H1 (cell line): ENCODE results near the gene KANSL3. TPM values are rescaled to one million over a fixed set of nuclear protein-coding genes. Genes with fewer than 3 reads are reported as not detected.

ENCODE experiments used
- CTCF ChIA-PET: fragments of 300-600 bp; sonication (Branson Sonifier 250); formaldehyde crosslinking; loops from one replicate; lab custom pipeline; 2021; ENCODE audit not compliant: partially characterized antibody; lab: Charles Lee
- POLR2A ChIA-PET: fragments of 300-600 bp; sonication (Branson Sonifier 250); formaldehyde crosslinking; loops from one replicate; lab custom pipeline; 2021; ENCODE audit warnings: inconsistent platforms; ENCODE audit not compliant: partially characterized antibody; lab: Charles Lee
- DNase-seq, 2 experiments: peaks; one replicate each; pipeline versions ENCODE4 v3.0.0 to v3.0.0-alpha.2; 2010 to 2022; ENCODE audit warnings: low spot score in 2 of 2, low read depth in 1 of 2, mixed read lengths in 1 of 2
- FAIRE-seq: peaks from 2 replicates; lab custom pipeline; 2011; peaks lifted over from hg19 to GRCh38; lab: Jason Lieb, UNC
- H2AFZ ChIP-seq: 2 replicates; pipeline ENCODE4 v1.8.1; 2012; ENCODE audit warnings: low read length, inconsistent platforms
- H2AK5ac ChIP-seq: 2 replicates; pipeline ENCODE4 v1.6.1; 2013; ENCODE audit warnings: low read depth, low read length
- H2BK120ac ChIP-seq: replicated peaks from 2 replicates; pipeline ENCODE3; 2013; ENCODE audit warnings: low read depth, low read length, inconsistent platforms
- H2BK12ac ChIP-seq: 2 replicates; pipeline ENCODE4 v1.6.1; 2013; ENCODE audit warnings: low read depth, low read length
- H2BK15ac ChIP-seq: 2 replicates; pipeline ENCODE4 v1.6.1; 2013; ENCODE audit warnings: low read length
- H2BK20ac ChIP-seq: 2 replicates; pipeline ENCODE4 v1.6.1; 2013; ENCODE audit warnings: low read length
- H2BK5ac ChIP-seq: 2 replicates; pipeline ENCODE4 v1.6.1; 2013; ENCODE audit warnings: low read depth, low read length
- H3K14ac ChIP-seq: 2 replicates; pipeline ENCODE4 v1.6.1; 2013; ENCODE audit warnings: inconsistent platforms; ENCODE audit not compliant: insufficient read length
- H3K18ac ChIP-seq: 2 replicates; pipeline ENCODE4 v1.6.1; 2013; ENCODE audit warnings: low read length; ENCODE audit errors: extremely low read depth
- H3K23ac ChIP-seq: 2 replicates; pipeline ENCODE4 v1.6.1; 2013; ENCODE audit warnings: inconsistent platforms; ENCODE audit not compliant: insufficient read length
- H3K23me2 ChIP-seq: 2 replicates; pipeline ENCODE4 v1.6.1; 2013; ENCODE audit warnings: low read depth, low read length
- H3K27ac ChIP-seq: 2 replicates; pipeline ENCODE4 v1.6.1; 2011; ENCODE audit warnings: low read depth, low read length, inconsistent platforms
- H3K27me3 ChIP-seq, 4 experiments: replicated peaks in 1 of 4; 1 replicate in 1 of 4; 2 replicates in 3 of 4; pipeline versions ENCODE4 v1.6.1 to v1.8.1; 2011 to 2013; ENCODE audit warnings: low read length in 3 of 4, mild to moderate bottlenecking in 3 of 4, inconsistent platforms in 2 of 4, mixed read lengths in 2 of 4, moderate library complexity in 1 of 4; ENCODE audit not compliant: control insufficient read depth in 3 of 4, insufficient read depth in 3 of 4; ENCODE audit errors: extremely low read depth in 1 of 4
- H3K36me3 ChIP-seq, 4 experiments: 2 replicates each; pipeline versions ENCODE4 v1.6.1 to v1.8.1; 2011 to 2013; ENCODE audit warnings: mild to moderate bottlenecking in 4 of 4, low read length in 3 of 4, moderate library complexity in 2 of 4, control low read depth in 1 of 4, inconsistent platforms in 1 of 4; ENCODE audit not compliant: insufficient read depth in 4 of 4, control insufficient read depth in 2 of 4
- H3K4ac ChIP-seq: replicated peaks from 2 replicates; pipeline ENCODE3; 2013; ENCODE audit warnings: low read length, low read depth, mixed read lengths, inconsistent platforms; ENCODE audit not compliant: insufficient read length
- H3K4me1 ChIP-seq, 4 experiments: replicated peaks in 1 of 4; 1 replicate in 1 of 4; 2 replicates in 3 of 4; pipeline versions ENCODE4 v1.6.1 to v1.8.1; 2011 to 2013; ENCODE audit warnings: low read length in 3 of 4, inconsistent platforms in 2 of 4, mixed read lengths in 1 of 4; ENCODE audit not compliant: insufficient read depth in 4 of 4, control insufficient read depth in 3 of 4
- H3K4me2 ChIP-seq, 2 experiments: 2 replicates each; pipeline versions ENCODE4 v1.6.1 to v1.8.1; 2011 to 2013; ENCODE audit warnings: low read depth in 2 of 2, low read length in 2 of 2, control low read depth in 1 of 2, inconsistent platforms in 1 of 2, mild to moderate bottlenecking in 1 of 2; ENCODE audit not compliant: insufficient read depth in 1 of 2
- H3K4me3 ChIP-seq, 4 experiments: fragments of 200-600, 300-600 bp in 1 of 4; sonication (generic), shearing (Covaris generic), sonication (Bioruptor Twin) in 1 of 4; 2 replicates each; pipeline versions ENCODE4 v1.5.1 to v1.8.1; 2011 to 2016; ENCODE audit warnings: low read length in 4 of 4, low read depth in 3 of 4, control low read depth in 2 of 4, inconsistent platforms in 2 of 4, mild to moderate bottlenecking in 2 of 4, mixed read lengths in 1 of 4, moderate library complexity in 1 of 4; ENCODE audit not compliant: insufficient read depth in 2 of 4; ENCODE audit errors: extremely low read depth in 1 of 4
- H3K56ac ChIP-seq: replicated peaks from 2 replicates; pipeline ENCODE3; 2013; ENCODE audit warnings: low read depth, mild to moderate bottlenecking, mixed read lengths, low read length, inconsistent platforms; ENCODE audit not compliant: insufficient read length
- H3K79me1 ChIP-seq: 2 replicates; pipeline ENCODE4 v1.6.1; 2013; ENCODE audit warnings: low read depth, low read length, control low read depth
- H3K79me2 ChIP-seq, 2 experiments: 2 replicates each; pipeline versions ENCODE4 v1.6.1 to v1.8.1; 2012 to 2013; ENCODE audit warnings: low read length in 2 of 2, mild to moderate bottlenecking in 2 of 2, inconsistent platforms in 1 of 2; ENCODE audit not compliant: insufficient read depth in 2 of 2, control insufficient read depth in 1 of 2
- H3K9ac ChIP-seq, 4 experiments: replicated peaks in 1 of 4; 1 replicate in 1 of 4; 2 replicates in 3 of 4; pipeline versions ENCODE4 v1.6.1 to v1.8.1; 2011 to 2013; ENCODE audit warnings: low read depth in 3 of 4, low read length in 3 of 4, control low read depth in 2 of 4, mild to moderate bottlenecking in 2 of 4, moderate library complexity in 2 of 4, inconsistent platforms in 1 of 4; ENCODE audit errors: extremely low read depth in 1 of 4
- H3K9me3 ChIP-seq, 2 experiments: 2 replicates each; pipeline versions ENCODE4 v1.6.1 to v1.8.1; 2012 to 2013; ENCODE audit warnings: mild to moderate bottlenecking in 2 of 2, moderate library complexity in 2 of 2, control low read depth in 1 of 2, inconsistent platforms in 1 of 2, low read depth in 1 of 2, low read length in 1 of 2, mixed read lengths in 1 of 2; ENCODE audit not compliant: insufficient read depth in 2 of 2
- H4K20me1 ChIP-seq, 2 experiments: replicated peaks in 1 of 2; 2 replicates each; pipeline versions ENCODE3 to v1.8.1; 2011 to 2013; ENCODE audit warnings: inconsistent platforms in 2 of 2, low read length in 2 of 2, mild to moderate bottlenecking in 1 of 2; ENCODE audit not compliant: insufficient read depth in 2 of 2, control insufficient read depth in 1 of 2
- H4K5ac ChIP-seq: 2 replicates; pipeline ENCODE4 v1.6.1; 2013; ENCODE audit warnings: low read length, low read depth, mixed read lengths, inconsistent platforms; ENCODE audit not compliant: insufficient read length
- H4K8ac ChIP-seq: 2 replicates; pipeline ENCODE4 v1.8.0; 2013; ENCODE audit warnings: mild to moderate bottlenecking, moderate library complexity, low read length, inconsistent platforms; ENCODE audit not compliant: insufficient read depth; ENCODE audit errors: extremely low read depth
- H4K91ac ChIP-seq: replicated peaks from 2 replicates; pipeline ENCODE3; 2013; ENCODE audit warnings: low read length, mixed read lengths, inconsistent platforms; ENCODE audit not compliant: insufficient read length
- CBX5 ChIP-seq: fragments of 300-800, 300-1000 bp; sonication (generic); IDR thresholded peaks from 2 replicates; pipeline ENCODE4 v1.7.1; 2016; ENCODE audit warnings: antibody characterized with exemption, low read length, low read depth
- CHD2 ChIP-seq: IDR thresholded peaks from 2 replicates; pipeline ENCODE4 v1.6.1; 2012; ENCODE audit warnings: low read length, improper control_type of control experiment
- GTF2F1 ChIP-seq: IDR thresholded peaks from 2 replicates; pipeline ENCODE4 v1.6.1; 2012; ENCODE audit warnings: low read depth, low read length, improper control_type of control experiment, borderline replicate concordance
- JUN ChIP-seq: IDR thresholded peaks from 2 replicates; pipeline ENCODE4 v1.6.1; 2011; ENCODE audit warnings: low read depth, mild to moderate bottlenecking, improper control_type of control experiment, low read length
- MAFK ChIP-seq: IDR thresholded peaks from 2 replicates; pipeline ENCODE4 v1.6.1; 2012; ENCODE audit warnings: low read depth, mild to moderate bottlenecking, improper control_type of control experiment, low read length
- MAX ChIP-seq: IDR thresholded peaks from 2 replicates; pipeline ENCODE4 v1.6.1; 2012; ENCODE audit warnings: inconsistent platforms
- NRF1 ChIP-seq: IDR thresholded peaks from 2 replicates; pipeline ENCODE4 v1.6.1; 2011; ENCODE audit warnings: mild to moderate bottlenecking, low read depth, low read length, improper control_type of control experiment
- POLR2A ChIP-seq, 2 experiments: IDR thresholded peaks; 1 replicate in 1 of 2; 2 replicates in 1 of 2; pipeline ENCODE4 v1.6.1; 2011; ENCODE audit warnings: low read depth in 2 of 2, low read length in 2 of 2, mild to moderate bottlenecking in 2 of 2; ENCODE audit errors: control extremely low read depth in 1 of 2
- POLR2AphosphoS5 ChIP-seq: IDR thresholded peaks from 2 replicates; pipeline ENCODE4 v1.6.1; 2011; ENCODE audit warnings: low read depth, low read length
- POU5F1 ChIP-seq: IDR thresholded peaks from 2 replicates; pipeline ENCODE4 v1.6.1; 2011; ENCODE audit warnings: low read depth, mild to moderate bottlenecking, low read length, moderate library complexity
- SAP30 ChIP-seq: fragments of 300-600 bp; sonication (generic); IDR thresholded peaks from 2 replicates; pipeline ENCODE4 v1.7.1; 2012; ENCODE audit warnings: low read length, moderate library complexity, mild to moderate bottlenecking, inconsistent platforms; ENCODE audit not compliant: insufficient read depth, insufficient replicate concordance
- SIRT6 ChIP-seq: IDR thresholded peaks from one replicate; pipeline ENCODE4 v1.7.1; 2012; ENCODE audit warnings: low read length, inconsistent platforms
- SIX5 ChIP-seq: IDR thresholded peaks from 2 replicates; pipeline ENCODE4 v1.6.1; 2011; ENCODE audit warnings: mild to moderate bottlenecking, low read depth, low read length
- SRF ChIP-seq: IDR thresholded peaks from 2 replicates; pipeline ENCODE4 v1.6.1; 2011; ENCODE audit warnings: mild to moderate bottlenecking, low read depth, low read length, moderate library complexity
- ZNF274 ChIP-seq: IDR thresholded peaks from 2 replicates; pipeline ENCODE4 v1.7.0; 2012; ENCODE audit warnings: low read length, borderline replicate concordance; ENCODE audit errors: extremely low read depth
- WGBS, 2 experiments: shearing (Covaris generic) in 1 of 2; methylation state at CpG; one replicate each; pipeline versions ENCODE4 v1.1.6 to v1.1.7; 2013 to 2015; ENCODE audit warnings: low lambda C conversion rate in 2 of 2, mixed read lengths in 2 of 2, inconsistent platforms in 1 of 2, low coverage in 1 of 2, missing lambda C conversion rate in 1 of 2; ENCODE audit not compliant: insufficient replicate concordance in 2 of 2, insufficient coverage in 1 of 2, insufficient read length in 1 of 2; ENCODE audit errors: extremely low coverage in 1 of 2, missing lambda C conversion rate in 1 of 2; 5-methylcytosine and 5-hydroxymethylcytosine counted together
- polyA plus RNA-seq, 7 experiments: library from polyadenylated mRNA; depleted of rRNA in 3 of 7; stranded (reverse) in 5 of 7; unstranded in 2 of 7; fragments of >200 nt in 5 of 7; fragments of 200-250 nt in 2 of 7; gene quantifications; 1 replicate in 5 of 7; 2 replicates in 1 of 7; 4 replicates in 1 of 7; pipeline versions ENCODE4 v1.2.1 to v1.2.3, GENCODE V29; 2011 to 2013; ENCODE audit warnings: missing spikeins in 2 of 7, mixed read lengths in 2 of 7
- total RNA-seq: library from RNA; stranded (reverse); fragmentation: NEBNext Ultra II Directional; extraction: Animal tissue kit (Norgen Biotek cat#: 25700); gene quantifications from 2 replicates; pipeline ENCODE4 v1.2.1, GENCODE V29; 2021

The KANSL3 gene
- total and polyA plus RNA-seq, 2 of the 8 experiments (the other 6 are each of a cell fraction or from before 2014, with no cell fraction given): 19.8 to 31.4 TPM

GRCh38 chr2:96594282-96594681, 43.8 kb downstream of the KANSL3 start:
- H2BK5ac ChIP-seq: no peak overlapping the region
- no peak overlapping the region for H3K9ac ChIP-seq
- no peak overlapping the region for H3K4ac ChIP-seq
- peaks cover 5 to 50% (median 29%) of the 10 kb centered on the region in 4 experiments for H3K36me3 ChIP-seq
- no peak overlapping the region for H3K14ac ChIP-seq
- H3K79me2 ChIP-seq: no peaks in the 10 kb centered on the region
- H3K79me1 ChIP-seq: no peaks in the 10 kb centered on the region
- no peaks in the 10 kb centered on the region for H3K9me3 ChIP-seq
- no peak overlapping the region for H2BK20ac ChIP-seq
- 89% methylated on average over 3 of the region's 3 CpGs; no CpG with 5 or more reads in 1 of the 2 experiments for WGBS, 2 experiments
- no peak overlapping the region for H4K5ac ChIP-seq
- H3K27ac ChIP-seq: no peak overlapping the region
- H4K8ac ChIP-seq: no peak overlapping the region
- no peaks in the 10 kb centered on the region for H3K27me3 ChIP-seq
- H4K91ac ChIP-seq: no peak overlapping the region
- no peak overlapping the region for H3K18ac ChIP-seq
- TF ChIP-seq SIX5 (no peak), CBX5 (no peak), SRF (no peak), MAX (no peak), POLR2AphosphoS5 (no peak), POLR2A (IDR thresholded peaks at IDR 0.05; ENCODE audit: control extremely low read depth in 1 of 2, low read depth in 2 of 2, low read length in 2 of 2) (no peak), POU5F1 (no peak), GTF2F1 (no peak), ZNF274 (no peak), JUN (no peak), MAFK (no peak), SIRT6 (no peak), CHD2 (no peak), SAP30 (no peak), NRF1 (no peak)
- TF ChIP-seq, all 59 proteins: peak for 0
- H3K23ac ChIP-seq: no peak overlapping the region
- no peak overlapping the region for H3K4me3 ChIP-seq
- H2AFZ ChIP-seq: no peak overlapping the region
- no peak overlapping the region for H3K56ac ChIP-seq
- H2BK120ac ChIP-seq: no peak overlapping the region
- H4K20me1 ChIP-seq: peaks cover 0 to 2% of the 10 kb centered on the region in 2 experiments
- no peak for DNase-seq
- no peaks in the 10 kb centered on the region for H3K4me1 ChIP-seq
- H2BK12ac ChIP-seq: no peak overlapping the region
- no peaks in the 10 kb centered on the region for H3K23me2 ChIP-seq
- CTCF ChIA-PET: interaction anchor here (0.6 to 2.0 kb wide), 8 partner anchors 14 to 265 kb away, joined by 3 to 5 read pairs (median 4); partner anchors contain the start of gene CNNM4
- FAIRE-seq: no peak
- POLR2A ChIA-PET: interaction anchor here (1.5 kb wide), 1 partner anchor 16 kb away, joined by 3 read pairs; no protein-coding TSS in a partner anchor
- H2BK15ac ChIP-seq: no peak overlapping the region
- H3K4me2 ChIP-seq: no peak overlapping the region
- H2AK5ac ChIP-seq: no peak overlapping the region
